PC-3 (cell line): Measurements from ENCODE around the gene FAM241B. TPM values are rescaled to one million over a fixed set of nuclear protein-coding genes. Genes with fewer than 3 reads are reported as not detected.

Experiments
- ATAC-seq: fragments of 200-7000 bp; cut with Tn5 transposase; 2 replicates; pipeline ENCODE4 v1.9.1; 2020; ENCODE audit warnings: mild to moderate bottlenecking, moderate library complexity
- BruUV-seq: library from RNA; stranded (reverse); fragments of 400-500 nt; replicated peaks from 2 replicates; lab custom pipeline; 2021; lab: Mats Ljungman, UMichigan
- CTCF ChIA-PET: fragments of 300-600 bp; sonication (Branson Sonifier 250); formaldehyde crosslinking; loops from one replicate; lab custom pipeline; 2022; ENCODE audit warnings: antibody characterized with exemption; lab: Charles Lee
- POLR2A ChIA-PET: fragments of 300-600 bp; sonication (Branson Sonifier 250); formaldehyde crosslinking; loops from one replicate; lab custom pipeline; 2022; ENCODE audit warnings: antibody characterized with exemption; ENCODE audit not compliant: unreplicated experiment; lab: Charles Lee
- DNase-seq: peaks from one replicate; pipeline ENCODE4 v3.0.0-alpha.2; 2015
- H2AFZ ChIP-seq: fragments of 300-600 bp; sonication (generic); 2 replicates; pipeline ENCODE4 v1.6.0; 2016; ENCODE audit warnings: antibody characterized with exemption, low read length
- H3F3A ChIP-seq: fragments of 300-600 bp; sonication (generic); one replicate; pipeline ENCODE4 v1.6.0; 2017; ENCODE audit warnings: antibody characterized with exemption, low read length, control low read depth, mild to moderate bottlenecking; ENCODE audit not compliant: unreplicated experiment
- H3K27ac ChIP-seq: fragments of 300-600 bp; sonication (generic); 2 replicates; pipeline ENCODE4 v1.5.1; 2016; ENCODE audit warnings: mild to moderate bottlenecking, low read length
- H3K27me3 ChIP-seq: fragments of 300-600 bp; sonication (generic); 2 replicates; pipeline ENCODE4 v1.6.1; 2016; ENCODE audit warnings: low read length, mixed read lengths
- H3K36me3 ChIP-seq: fragments of 300-600 bp; sonication (generic); 2 replicates; pipeline ENCODE4 v1.6.1; 2016; ENCODE audit warnings: low read depth, mixed run types, low read length, mixed read lengths
- H3K4me1 ChIP-seq: fragments of 300-600 bp; sonication (generic); 2 replicates; pipeline ENCODE4 v1.5.1; 2016; ENCODE audit warnings: low read length; ENCODE audit not compliant: insufficient read depth
- H3K4me2 ChIP-seq: fragments of 300-600 bp; sonication (generic); 2 replicates; pipeline ENCODE4 v1.6.0; 2016; ENCODE audit warnings: low read length
- H3K4me3 ChIP-seq: fragments of 300-600 bp; sonication (generic); 2 replicates; pipeline ENCODE4 v1.5.1; 2016; ENCODE audit warnings: mild to moderate bottlenecking, low read length, mixed read lengths
- H3K79me2 ChIP-seq: fragments of 300-600 bp; sonication (generic); 2 replicates; pipeline ENCODE4 v1.6.1; 2017; ENCODE audit warnings: low read length, mixed read lengths
- H3K9ac ChIP-seq: fragments of 300-600 bp; sonication (generic); 2 replicates; pipeline ENCODE4 v1.6.0; 2016; ENCODE audit warnings: mild to moderate bottlenecking, low read length
- H3K9me2 ChIP-seq: fragments of 300-600 bp; sonication (generic); replicated peaks from 2 replicates; pipeline ENCODE4 v1.6.1; 2016; ENCODE audit warnings: mixed run types, low read length, mixed read lengths
- H3K9me3 ChIP-seq: fragments of 300-600 bp; sonication (generic); 2 replicates; pipeline ENCODE4 v1.6.1; 2016; ENCODE audit warnings: low read length, mixed read lengths
- H4K20me1 ChIP-seq: fragments of 300-600 bp; sonication (generic); 2 replicates; pipeline ENCODE4 v1.6.1; 2016; ENCODE audit warnings: low read length, mixed read lengths
- EZH2phosphoT487 ChIP-seq: fragments of 300-600 bp; sonication (generic); IDR thresholded peaks from 2 replicates; pipeline ENCODE4 v1.6.1; 2018; ENCODE audit warnings: mild to moderate bottlenecking, antibody characterized with exemption, low read length, borderline replicate concordance
- intact Hi-C: fragments of 100-400 bp; cut with micrococcal nuclease; formaldehyde crosslinking; loops from 2 replicates; pipeline ENCODE4 v1.9.0; 2023
- total RNA-seq: library from RNA; depleted of rRNA; stranded (reverse); fragments of >200 nt; gene quantifications from 2 replicates; pipeline ENCODE4 v1.2.3, GENCODE V29; 2014; rRNA removed

Gene FAM241B
- total RNA-seq, 1 experiment from 2014 or later = 45.4 TPM

DNA sequence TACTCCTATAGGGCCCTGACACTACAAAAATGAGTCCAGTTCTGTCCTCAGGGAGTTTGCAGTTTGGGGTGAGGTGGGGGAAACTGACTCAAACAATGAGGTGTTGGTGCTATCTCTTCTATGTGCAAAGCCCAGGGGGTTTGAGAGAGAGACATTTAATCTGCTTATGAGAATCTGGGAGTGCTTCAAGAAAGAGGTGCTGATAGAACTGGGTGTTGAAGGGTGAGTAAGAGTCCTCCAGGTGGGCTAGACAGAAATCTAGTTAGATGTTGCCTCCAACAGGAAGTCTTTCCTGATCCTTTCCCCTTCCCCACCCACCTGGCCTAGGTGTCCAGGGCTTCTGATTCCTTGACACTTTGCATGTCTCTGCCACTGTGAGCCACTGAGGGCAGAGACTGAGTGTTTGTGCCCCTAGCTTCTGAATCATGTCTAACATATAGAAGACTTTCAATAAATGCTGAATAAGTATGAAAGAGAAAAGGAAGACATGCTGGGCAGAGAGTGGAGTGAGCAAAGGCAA is 53.0 kb downstream of the FAM241B start:
- TF ChIP-seq EZH2phosphoT487 = no peak
- Histone ChIP-seq H3F3A (no peaks in the 10 kb centered on the region), H3K36me3 (no peaks in the 10 kb centered on the region), H3K9me3 (no peaks in the 10 kb centered on the region), H2AFZ (no peak overlapping the region), H3K27me3 (peaks cover 39% of the 10 kb centered on the region), H3K9me2 (no peaks in the 10 kb centered on the region), H4K20me1 (no peaks in the 10 kb centered on the region), H3K4me1 (peaks cover 23% of the 10 kb centered on the region), H3K9ac (no peak overlapping the region), H3K4me2 (no peak overlapping the region), H3K4me3 (no peak overlapping the region), H3K27ac (no peak overlapping the region), H3K79me2 (no peaks in the 10 kb centered on the region)
- ChIA-PET POLR2A (no interaction called here), CTCF (no interaction called here)
- no peak for DNase-seq
- intact Hi-C loops = no loop called here
- ATAC-seq = no peak
- no TSS peak for BruUV-seq

Other genes starting within 250 kb of the FAM241B start
- gene TACR2, start 213.3 kb upstream of the FAM241B start, total RNA-seq = 0.40 TPM in 1 of 2 replicates, not detected in the other
- 186 and 212 TPM in 2 replicates for gene TSPAN15, start 178.8 kb upstream of the FAM241B start, total RNA-seq
- gene NEUROG3, start 56.8 kb upstream of the FAM241B start, total RNA-seq = not detected in 2 replicates
- gene COL13A1, start 171.7 kb downstream of the FAM241B start, total RNA-seq = 201 and 299 TPM in 2 replicates